HEK293 (cell line): ENCODE results near the gene YWHAB.

Experiments
- CTCF ChIP-seq: fragments of 450-650 bp; formaldehyde crosslinking; IDR thresholded peaks from 2 replicates; pipeline ENCODE4 v1.5.1; 2016; ENCODE audit warnings: missing biosample characterization, missing genetic modification characterization
- MEIS1 ChIP-seq: sonication (generic); formaldehyde crosslinking; IDR thresholded peaks from 2 replicates; pipeline ENCODE4 v1.8.1; 2022; ENCODE audit warnings: missing genetic modification reagents, mild to moderate bottlenecking, borderline replicate concordance
- MYNN ChIP-seq: fragments of 450-650 bp; formaldehyde crosslinking; IDR thresholded peaks from 2 replicates; pipeline ENCODE4 v1.5.1; 2016; ENCODE audit warnings: missing biosample characterization, missing genetic modification characterization, borderline replicate concordance
- OVOL3 ChIP-seq: fragments of 450-650 bp; formaldehyde crosslinking; IDR thresholded peaks from 2 replicates; pipeline ENCODE4 v1.5.1; 2016; ENCODE audit warnings: missing biosample characterization, missing genetic modification characterization
- RBAK ChIP-seq: fragments of 450-650 bp; formaldehyde crosslinking; IDR thresholded peaks from 2 replicates; pipeline ENCODE4 v1.5.1; 2016; ENCODE audit warnings: missing biosample characterization, missing genetic modification characterization
- ZBTB17 ChIP-seq: fragments of 450-650 bp; formaldehyde crosslinking; IDR thresholded peaks from 2 replicates; pipeline ENCODE4 v1.5.1; 2016; ENCODE audit warnings: missing biosample characterization, missing genetic modification characterization
- ZBTB20 ChIP-seq: fragments of 450-650 bp; formaldehyde crosslinking; IDR thresholded peaks from 2 replicates; pipeline ENCODE4 v1.5.1; 2016; ENCODE audit warnings: missing biosample characterization, missing genetic modification characterization
- ZNF169 ChIP-seq: fragments of 450-650 bp; formaldehyde crosslinking; IDR thresholded peaks from 2 replicates; pipeline ENCODE4 v1.5.1; 2016; ENCODE audit warnings: missing biosample characterization, missing genetic modification characterization
- ZNF2 ChIP-seq: fragments of 450-650 bp; formaldehyde crosslinking; IDR thresholded peaks from 2 replicates; pipeline ENCODE4 v1.5.1; 2016; ENCODE audit warnings: missing biosample characterization, missing genetic modification characterization
- ZNF214 ChIP-seq: fragments of 450-650 bp; formaldehyde crosslinking; IDR thresholded peaks from 2 replicates; pipeline ENCODE4 v1.5.1; 2017; ENCODE audit warnings: missing biosample characterization, mild to moderate bottlenecking, missing genetic modification characterization, borderline replicate concordance
- ZNF513 ChIP-seq: fragments of 450-650 bp; IDR thresholded peaks from 2 replicates; pipeline ENCODE4 v1.5.1; 2018; ENCODE audit warnings: missing biosample characterization, missing genetic modification characterization
- ZNF707 ChIP-seq: fragments of 450-650 bp; formaldehyde crosslinking; IDR thresholded peaks from 2 replicates; pipeline ENCODE4 v1.5.1; 2016; ENCODE audit warnings: missing biosample characterization, missing genetic modification characterization
- ZNF76 ChIP-seq: fragments of 450-650 bp; formaldehyde crosslinking; IDR thresholded peaks from 2 replicates; pipeline ENCODE4; 2016; ENCODE audit warnings: low read depth, missing biosample characterization, missing genetic modification characterization, borderline replicate concordance
- ZNF837 ChIP-seq: fragments of 450-650 bp; formaldehyde crosslinking; IDR thresholded peaks from 2 replicates; pipeline ENCODE4 v1.5.1; 2016; ENCODE audit warnings: missing biosample characterization, missing genetic modification characterization

- TF ChIP-seq CTCF (tag by site-specific recombination), result no peak
- TF ChIP-seq ZNF837 (tag by site-specific recombination), result no peak
- no peak for TF ChIP-seq ZNF76
- TF ChIP-seq ZNF513 (tag by site-specific recombination), result no peak
- TF ChIP-seq ZBTB20, result no peak
- TF ChIP-seq ZNF2 (tag by site-specific recombination), result no peak
- no peak for TF ChIP-seq ZNF169 (tag by site-specific recombination)
- TF ChIP-seq MEIS1, result no peak
- no peak for TF ChIP-seq OVOL3 (tag by site-specific recombination)
- no peak for TF ChIP-seq ZBTB17 (tag by site-specific recombination)
- no peak for TF ChIP-seq RBAK (tag by site-specific recombination)
- TF ChIP-seq MYNN, result no peak
- TF ChIP-seq ZNF214, result no peak
- no peak for TF ChIP-seq ZNF707 (tag by site-specific recombination)
Measured at GRCh38 chr20:44910690-44911262, 25.3 kb downstream of the YWHAB start.
